HG02943 (cell line): ENCODE results near the gene XRCC1.
"Not testable (repeated sequence)": the region's sequence is repeated elsewhere in the genome, so short reads cannot be mapped to it uniquely, and the experiment has no call there.

Source experiments
- ATAC-seq: cut with Tn5 transposase; IDR thresholded peaks from one replicate; pipeline ENCODE4 v1.9.1; 2021; ENCODE audit warnings: mild to moderate bottlenecking, low read depth, moderate library complexity; ENCODE audit not compliant: unreplicated experiment

The XRCC1 gene

DNA sequence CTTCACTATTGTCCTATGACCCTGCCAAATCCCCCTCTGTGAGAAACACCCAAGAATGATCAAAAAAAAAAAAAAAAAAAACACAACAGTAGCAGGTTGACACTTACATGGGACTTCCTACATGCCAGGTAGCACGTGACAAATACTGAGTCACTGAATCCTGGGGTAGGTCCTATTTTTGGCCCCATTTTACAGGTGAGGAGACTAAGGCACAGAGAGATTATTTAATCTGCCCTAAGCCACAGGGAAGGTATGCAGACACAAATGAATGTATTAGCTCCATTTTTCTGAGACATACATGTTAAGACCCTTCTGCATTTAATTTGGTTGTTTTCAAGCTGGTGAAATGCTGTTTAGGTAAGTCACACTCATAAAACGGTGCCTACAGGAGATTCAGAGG lies 26.6 kb downstream of the XRCC1 start:
- no peak for ATAC-seq

DNA sequence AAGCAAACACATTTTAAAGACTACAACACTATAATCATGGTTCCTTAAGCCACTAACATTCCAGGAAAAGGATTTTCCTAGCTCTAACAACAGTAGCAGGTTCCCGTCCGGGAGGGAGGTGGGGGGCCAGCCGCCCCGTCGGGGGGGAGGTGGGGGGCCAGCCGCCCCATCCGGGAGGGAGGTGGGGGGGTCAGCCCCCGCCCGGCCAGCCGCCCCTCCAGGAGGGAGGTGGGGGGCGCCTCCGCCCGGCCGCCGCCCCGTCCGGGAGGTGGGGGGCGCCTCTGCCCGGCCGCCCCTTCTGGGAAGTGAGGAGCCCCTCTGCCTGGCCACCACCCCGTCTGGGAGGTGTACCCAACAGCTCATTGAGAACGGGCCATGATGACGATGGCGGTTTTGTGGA lies 27.4 kb downstream of the XRCC1 start:
- not testable (repeated sequence) for ATAC-seq

DNA sequence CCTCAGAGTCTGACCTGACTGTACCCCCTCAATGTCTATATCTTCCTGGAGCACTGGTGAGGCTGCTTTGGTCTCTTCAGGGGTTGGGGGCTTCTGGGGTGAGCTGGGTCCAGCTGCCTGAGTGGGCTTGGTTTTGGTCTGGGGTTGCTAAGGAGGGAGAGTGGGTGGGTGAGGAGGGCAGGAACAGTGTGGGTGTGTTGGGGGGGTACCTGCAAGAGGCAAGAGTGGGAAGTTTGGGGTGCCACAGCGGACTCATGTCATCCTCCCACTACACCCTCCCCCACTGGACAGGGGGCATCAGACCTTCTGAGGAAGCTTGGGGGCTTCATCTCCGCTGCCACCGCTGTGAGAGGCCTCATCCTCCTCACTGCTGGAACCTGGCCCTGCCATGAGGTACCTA lies 28.7 kb downstream of the XRCC1 start:
- ATAC-seq: no peak

DNA sequence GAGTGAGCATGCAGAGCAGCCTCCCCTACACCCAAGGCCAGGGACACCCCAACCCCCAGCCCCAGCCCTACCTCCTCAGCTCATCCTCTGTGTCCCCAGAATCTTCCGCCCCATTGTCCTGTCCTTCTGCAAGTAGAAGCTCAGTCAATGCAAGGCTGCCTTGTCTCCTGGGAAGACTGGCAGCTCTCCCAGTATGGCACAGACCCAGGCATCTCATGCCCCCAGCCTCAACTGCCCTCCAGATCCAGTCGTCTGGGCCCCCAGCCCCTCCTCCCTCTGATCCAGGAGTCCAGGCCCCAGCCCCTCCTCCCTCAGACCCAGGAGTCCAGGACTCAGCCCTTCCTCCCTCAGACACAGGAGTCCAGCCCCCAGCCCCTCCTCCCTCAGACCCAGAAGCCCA lies 29.3 kb downstream of the XRCC1 start:
- no peak for ATAC-seq

DNA sequence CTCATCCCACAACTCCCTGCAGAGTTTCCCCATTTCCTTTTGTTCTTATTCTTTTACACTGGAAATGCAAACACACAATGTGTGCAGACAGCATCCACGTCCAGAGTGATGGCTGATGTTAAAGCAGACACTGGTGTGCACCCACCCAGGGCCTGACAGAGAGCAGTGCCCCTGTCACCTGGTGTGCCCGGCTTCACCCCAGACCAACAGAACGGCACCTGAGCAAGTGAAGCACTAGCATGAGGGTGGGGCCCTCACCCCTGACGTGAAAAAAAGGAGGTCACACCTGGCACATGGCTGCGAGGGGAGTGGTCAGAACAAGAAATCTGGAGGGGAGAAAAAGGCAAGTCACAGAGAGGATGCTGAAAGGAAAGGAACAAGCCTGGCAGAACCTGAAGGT lies 30.1 kb downstream of the XRCC1 start:
- no peak for ATAC-seq

DNA sequence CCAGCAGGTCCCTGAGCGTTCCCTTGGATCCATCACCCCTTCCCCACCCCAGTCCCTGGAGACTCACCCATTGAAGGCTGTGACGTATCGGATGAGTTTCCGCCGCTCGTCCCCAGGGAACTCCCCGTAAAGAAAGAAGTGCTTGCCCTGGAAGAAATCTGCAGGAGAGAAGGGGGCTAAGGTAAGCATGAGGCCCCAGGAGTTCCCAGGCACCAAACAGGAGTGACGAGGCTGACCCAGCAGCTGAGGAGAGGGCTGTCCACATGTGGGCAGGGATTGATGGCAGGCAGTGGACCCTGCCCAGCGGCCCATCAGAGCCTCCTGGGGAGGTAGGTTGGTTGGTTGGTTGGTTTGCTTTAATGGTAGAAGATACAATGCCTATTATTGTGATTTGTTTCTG lies 31.2 kb downstream of the XRCC1 start:
- no peak for ATAC-seq

DNA sequence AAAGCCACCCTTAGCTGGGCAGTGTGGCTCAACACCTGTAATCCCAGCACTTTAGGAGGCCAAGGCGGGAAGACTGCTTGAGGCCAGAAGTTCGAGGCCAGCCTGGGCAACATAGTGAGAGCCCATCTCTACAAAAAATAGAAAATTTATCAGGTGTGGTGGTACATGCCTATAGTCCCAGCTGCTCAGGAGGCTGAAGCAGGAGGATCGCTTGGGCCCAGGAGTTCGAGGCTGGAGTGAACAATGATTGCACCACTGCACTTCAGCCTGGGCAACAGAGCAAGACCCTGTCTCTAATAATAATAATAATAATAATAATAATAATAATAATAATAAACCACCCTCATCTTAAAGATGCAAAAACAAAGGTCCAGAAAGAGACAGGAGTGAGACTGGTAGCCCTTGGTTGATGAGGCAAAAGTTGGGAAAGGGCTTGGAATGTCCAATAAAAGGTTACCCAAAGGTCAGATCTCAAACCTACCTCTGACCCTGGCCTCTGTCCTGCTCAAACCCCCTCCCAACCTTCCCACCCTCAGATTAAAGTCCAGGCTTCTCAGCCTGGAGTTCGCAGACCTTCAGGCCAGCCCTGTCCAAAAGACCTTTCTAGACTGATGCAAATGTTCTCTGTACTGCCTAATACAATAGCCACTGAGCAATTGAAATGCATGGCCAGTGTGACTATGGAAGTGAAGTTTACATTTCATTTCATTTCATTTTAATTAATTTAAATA lies 33.2 kb downstream of the XRCC1 start:
- no peak for ATAC-seq

DNA sequence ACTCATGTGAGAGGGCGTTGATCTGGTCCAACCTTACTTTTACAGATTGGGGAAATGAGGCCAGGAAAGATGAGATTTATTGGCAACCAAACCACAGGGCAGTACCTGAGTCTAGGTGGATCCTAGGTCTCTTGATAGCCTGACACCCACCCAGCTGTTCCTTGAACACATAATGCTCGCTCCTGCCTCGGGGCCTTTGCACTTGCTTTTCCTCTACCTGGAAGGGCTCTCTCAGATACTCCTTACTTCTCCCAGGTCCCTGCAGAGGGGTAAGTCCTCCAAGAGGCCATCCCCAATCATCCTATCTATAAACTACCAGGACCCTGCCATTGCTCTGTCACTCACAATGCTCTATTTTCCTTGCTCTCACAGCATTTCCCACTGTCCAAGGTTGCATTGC lies 34.9 kb downstream of the XRCC1 start:
- ATAC-seq: no peak

DNA sequence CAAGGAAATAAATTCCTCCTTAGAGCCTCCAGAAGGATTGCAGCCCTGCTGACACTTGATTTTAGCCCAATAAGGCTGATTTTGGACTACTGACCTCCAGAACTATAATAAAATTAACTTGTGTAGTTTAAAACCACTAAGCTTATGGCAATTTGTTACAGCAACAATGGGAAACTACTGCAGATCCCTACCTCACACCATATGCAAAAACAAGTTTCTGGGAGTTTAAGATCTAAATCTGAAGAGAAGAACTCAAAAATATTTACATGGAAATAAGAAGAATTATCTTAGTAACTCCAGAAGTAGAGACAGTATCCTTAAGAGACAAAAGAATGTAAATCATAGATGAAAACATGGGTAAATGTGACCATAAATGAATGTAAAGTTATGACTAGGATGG lies 36.4 kb downstream of the XRCC1 start:
- no peak for ATAC-seq

DNA sequence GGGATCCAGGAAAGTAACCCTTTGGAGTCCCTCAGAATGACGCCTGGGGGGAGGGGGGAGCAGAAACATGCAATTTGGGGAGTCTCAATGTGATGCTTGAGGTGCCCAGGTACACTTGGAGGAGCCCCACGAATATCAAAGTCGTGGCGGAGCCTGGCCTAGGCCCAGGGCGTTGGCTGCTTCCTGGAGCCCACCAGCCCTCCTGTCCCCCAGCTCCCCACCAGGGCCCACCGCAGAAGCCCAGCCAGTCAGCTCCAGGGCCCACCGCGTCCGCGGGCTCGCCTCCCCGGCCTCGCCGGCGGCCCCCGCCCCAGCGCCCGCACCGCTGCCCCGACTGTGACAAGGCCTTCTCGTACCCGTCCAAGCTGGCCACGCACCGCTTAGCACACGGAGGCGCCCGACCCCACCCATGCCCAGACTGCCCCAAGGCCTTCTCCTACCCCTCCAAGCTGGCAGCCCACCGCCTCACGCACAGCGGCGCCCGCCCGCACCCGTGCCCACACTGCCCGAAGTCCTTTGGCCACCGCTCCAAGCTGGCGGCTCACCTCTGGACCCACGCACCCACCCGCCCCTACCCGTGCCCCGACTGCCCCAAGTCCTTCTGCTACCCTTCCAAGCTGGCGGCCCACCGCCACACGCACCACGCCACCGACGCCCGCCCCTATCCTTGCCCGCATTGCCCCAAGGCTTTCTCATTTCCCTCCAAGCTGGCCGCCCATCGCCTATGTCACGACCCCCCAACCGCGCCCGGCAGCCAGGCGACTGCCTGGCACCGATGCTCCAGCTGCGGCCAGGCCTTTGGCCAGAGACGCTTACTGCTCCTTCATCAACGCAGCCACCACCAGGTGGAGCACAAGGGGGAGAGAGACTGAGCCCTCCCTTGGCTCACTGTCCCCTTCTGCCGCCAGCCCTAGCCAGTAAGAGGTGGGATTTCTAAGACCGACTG lies 40.2 kb downstream of the XRCC1 start:
- no peak for ATAC-seq

DNA sequence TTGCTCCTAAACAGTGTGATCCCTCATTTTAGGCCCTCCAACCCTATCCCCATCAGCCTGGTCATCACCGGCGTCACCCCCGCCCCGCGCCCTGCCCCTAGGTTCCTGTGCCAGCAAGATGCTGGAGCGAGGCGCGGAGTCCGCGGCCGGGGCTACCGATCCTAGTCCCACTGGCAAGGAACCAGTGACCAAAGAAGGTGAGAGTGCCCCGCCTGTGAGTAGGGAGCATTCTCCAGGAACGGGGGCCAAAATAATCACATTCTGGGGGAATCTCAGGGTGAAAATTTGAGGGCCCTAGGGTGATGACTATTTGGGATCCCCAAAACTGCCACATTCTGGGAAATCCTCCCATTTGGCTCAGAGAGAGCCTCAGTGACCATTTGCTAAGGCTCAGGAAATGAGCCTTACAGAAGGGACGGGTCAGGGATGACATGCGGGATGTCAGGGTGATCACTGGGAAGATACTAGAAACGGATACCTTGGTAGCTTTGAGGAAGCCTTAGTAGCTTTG lies 41.0 kb downstream of the XRCC1 start:
- peak; percentile 1 for ATAC-seq

DNA sequence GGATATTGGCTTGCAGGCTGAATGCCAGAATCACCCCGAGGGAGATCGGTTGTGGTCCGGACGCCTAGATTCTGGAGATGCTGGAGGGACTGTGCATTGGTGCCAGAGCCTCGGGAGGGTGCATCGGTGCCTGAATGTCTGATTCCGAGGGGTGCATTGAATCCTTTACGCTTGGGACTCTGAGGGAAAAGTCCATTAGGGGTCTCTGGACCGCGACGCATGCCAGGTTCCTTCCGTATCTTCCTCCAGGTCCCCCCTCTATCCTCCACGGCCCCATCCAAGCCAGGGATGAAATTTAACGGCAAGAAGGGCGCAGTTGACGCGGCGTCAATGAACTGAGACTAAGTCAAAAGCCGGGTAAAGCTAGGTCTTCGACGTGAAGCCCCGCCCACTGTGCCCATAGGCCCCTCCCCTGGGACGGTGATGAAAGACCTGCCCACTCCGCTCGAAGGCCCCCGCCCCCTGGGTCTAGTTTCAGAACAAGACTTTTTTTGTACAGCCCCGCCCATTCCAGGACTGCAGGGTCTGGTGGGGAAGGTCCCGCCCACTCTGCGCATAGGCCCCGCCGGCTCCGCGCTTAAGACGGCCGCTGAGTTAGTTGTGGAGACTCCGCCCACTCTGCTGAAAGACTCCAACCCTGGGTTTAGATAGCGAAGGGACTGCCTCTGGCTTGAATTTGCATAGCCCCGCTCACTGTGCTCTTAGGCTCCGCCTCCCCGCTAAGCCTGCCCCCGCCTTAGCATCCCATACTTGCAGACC lies 41.6 kb downstream of the XRCC1 start:
- peak; percentile 60 for ATAC-seq

DNA sequence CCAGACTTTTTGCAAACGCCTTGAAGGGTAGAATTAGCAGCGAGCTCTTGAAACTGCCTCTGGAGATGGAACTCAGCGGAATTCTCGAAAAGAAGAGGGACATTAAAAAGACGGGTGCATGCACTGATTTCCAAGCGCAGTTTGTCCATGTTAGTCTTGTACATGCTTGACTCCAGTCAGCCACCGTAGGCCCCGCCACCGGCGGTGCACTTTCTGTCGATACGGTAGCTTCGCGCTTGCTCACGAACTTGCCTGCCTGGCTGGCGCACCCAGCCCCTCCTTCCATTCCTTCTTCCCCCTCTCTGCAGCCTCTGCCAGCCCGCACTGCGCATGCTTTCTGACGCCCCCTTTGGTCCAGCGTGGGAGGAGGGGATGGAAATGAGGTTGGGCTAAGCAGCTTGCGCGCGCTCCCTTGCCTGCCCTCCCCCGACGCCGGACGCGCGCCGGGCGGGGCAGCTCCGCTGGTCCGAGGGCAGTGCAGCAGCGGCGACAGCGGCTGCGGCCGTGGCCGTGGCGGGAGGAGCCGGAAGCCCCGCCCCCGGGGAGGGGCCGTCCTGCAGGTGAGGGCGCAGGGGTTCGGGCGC lies 42.3 kb downstream of the XRCC1 start, which contains the start of gene ZNF575:
Gene ZNF575, plus strand, starts transcription at position 227 of the 584 bp plus-strand sequence. CDS start 1,235 bp downstream, outside the sequence.
- ATAC-seq: peak; percentile 52

DNA sequence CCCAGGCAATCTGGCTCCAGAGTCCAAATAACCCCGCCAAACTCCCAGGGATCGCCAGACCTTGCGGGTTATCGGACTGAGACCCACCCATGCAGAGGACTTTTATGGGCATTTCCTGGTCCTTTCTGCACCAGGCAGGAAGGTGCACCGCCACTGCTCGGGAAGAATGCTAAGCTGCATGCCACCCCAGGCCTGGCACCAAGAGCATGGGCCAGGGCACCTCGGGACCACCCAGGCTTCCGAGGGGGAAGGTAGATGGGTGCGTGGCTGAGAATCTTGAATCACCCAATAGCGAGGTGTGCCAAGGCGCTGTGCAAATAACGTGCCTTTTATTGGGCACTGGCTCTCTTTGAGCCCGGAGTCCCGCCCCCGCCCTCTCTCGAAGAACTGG lies 42.8 kb downstream of the XRCC1 start:
- ATAC-seq: peak; percentile 10

DNA sequence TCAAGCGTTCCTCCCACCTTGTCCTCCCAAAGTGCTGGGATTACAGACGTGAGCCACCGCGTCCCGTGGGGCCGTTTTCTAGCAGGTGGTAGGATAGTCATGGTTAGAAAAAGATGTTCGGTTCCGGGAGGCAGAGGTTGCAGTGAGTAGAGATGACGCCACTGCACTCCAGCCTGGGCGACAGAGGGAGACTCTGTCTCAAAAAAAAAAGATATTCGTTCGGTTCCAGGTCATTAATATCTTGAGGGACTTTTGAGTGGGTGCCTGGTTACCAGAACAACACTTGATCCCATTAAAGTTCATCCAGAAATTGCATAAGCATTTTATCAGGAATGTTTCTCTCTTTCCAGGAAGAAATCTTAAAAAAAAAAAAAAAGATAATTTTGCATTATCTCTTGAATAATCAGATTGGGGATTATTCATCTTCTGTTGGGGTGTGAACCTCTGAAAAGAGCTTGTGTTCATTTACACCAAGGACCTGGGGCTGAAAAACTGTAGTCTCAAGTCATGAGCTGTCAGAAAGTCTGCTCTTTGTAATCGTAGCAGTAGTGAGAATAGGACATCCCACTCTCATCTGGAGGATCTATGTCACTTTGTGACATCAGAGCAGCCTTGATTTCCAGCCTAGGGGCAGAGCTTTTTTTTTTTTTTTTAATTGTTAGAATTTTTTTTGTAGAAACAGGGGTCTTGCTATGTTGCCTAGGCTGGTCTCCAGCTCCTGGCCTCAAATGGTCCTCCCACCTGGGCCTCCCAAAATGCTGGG lies 47.3 kb downstream of the XRCC1 start:
- ATAC-seq: no peak

DNA sequence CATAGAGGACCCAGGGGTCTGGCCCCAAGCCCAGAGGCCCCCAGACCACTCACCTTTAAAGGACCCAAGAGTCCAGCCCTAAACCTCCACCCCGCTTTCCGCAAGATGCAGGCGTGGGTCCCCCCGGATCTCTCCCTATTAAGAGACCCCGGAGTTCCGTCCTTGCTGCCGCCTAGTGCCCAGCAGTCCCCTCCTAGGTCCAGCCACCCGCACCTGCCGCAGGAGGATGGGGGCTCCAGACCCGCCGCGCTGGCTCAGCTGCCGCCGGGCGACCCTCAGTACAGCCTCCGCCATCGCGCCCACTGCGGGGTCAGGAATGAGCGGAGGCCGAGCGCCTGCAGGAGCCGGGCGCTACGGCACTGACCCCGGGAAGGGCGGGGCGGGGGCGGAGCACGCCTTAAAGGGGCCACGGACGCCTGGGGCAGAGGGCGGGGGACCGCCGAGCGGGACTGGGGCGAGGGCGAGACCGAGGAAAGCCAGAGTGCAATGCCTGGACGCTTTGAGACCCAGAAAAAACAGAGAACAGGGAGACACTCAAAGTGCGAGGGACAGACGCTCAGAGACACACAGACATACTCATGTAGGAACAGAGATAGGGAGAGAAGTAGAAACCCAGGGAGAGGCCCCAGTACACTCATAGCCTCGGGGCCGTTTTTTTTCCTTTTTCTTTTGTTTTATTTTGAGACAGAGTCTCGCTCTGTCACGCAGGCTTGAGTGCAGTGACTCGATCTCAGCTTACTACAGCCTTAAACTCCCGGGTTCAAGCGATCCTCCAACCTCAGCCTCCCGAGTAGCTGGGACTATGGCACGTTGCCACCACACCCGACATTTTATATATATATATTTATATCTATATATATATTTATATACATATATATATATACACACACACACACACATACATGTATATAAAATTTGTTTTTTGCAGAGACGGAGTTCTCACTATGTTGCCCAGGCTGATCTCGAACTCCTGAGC lies 48.2 kb downstream of the XRCC1 start, which contains the start of gene ETHE1:
Gene ETHE1, minus strand, starts transcription at position 318 of the 976 bp plus-strand sequence. Its CDS starts 24 bp downstream, at position 294.
- ATAC-seq: peak; percentile 65

DNA sequence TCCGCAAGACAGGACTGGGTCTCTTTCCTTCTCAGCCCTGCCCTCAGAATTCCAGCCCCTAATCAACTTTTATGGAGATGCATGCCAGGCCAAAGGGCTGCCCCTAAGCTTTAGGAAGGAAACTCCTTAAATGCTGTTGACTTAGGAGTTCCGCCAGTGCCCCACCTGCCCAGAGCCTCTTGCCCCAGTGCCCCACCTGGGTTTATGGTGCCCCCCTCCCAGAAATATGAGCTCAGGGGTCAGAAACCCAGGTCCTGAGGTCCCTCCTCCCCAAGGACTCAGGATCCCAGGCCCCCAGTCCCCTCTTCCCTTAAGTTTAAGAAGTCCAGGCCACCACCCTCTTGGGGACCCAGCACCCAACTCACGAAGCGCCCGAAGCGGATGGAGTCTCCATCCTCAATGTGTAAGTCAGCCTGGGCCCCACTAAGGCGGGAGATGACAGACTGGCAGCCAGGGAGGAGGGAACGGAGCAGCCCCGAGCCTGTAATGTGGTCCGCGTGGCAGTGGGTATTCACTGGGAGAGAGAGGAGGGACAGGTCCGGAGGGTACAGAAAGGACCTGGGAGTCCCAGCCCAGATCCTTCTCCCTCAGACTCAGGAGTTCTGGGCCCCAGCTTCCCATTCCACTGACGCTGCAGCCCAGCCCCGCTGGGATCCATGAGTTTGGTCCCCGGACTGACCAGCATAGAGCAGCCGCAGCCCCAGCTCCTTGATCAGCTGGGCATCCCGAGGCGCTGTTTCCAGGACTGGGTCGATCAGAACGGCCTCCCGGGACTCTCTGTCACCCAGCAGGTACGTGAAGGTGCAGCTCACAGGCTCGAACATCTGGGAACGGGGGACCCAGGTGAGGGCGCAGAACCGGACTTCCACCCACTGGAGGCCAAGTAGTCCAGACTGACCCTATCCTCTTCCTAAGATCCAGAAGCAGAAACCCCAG lies 49.2 kb downstream of the XRCC1 start:
- peak; percentile 17 for ATAC-seq
